ENCODE data around the gene ARID5B.

DNA sequence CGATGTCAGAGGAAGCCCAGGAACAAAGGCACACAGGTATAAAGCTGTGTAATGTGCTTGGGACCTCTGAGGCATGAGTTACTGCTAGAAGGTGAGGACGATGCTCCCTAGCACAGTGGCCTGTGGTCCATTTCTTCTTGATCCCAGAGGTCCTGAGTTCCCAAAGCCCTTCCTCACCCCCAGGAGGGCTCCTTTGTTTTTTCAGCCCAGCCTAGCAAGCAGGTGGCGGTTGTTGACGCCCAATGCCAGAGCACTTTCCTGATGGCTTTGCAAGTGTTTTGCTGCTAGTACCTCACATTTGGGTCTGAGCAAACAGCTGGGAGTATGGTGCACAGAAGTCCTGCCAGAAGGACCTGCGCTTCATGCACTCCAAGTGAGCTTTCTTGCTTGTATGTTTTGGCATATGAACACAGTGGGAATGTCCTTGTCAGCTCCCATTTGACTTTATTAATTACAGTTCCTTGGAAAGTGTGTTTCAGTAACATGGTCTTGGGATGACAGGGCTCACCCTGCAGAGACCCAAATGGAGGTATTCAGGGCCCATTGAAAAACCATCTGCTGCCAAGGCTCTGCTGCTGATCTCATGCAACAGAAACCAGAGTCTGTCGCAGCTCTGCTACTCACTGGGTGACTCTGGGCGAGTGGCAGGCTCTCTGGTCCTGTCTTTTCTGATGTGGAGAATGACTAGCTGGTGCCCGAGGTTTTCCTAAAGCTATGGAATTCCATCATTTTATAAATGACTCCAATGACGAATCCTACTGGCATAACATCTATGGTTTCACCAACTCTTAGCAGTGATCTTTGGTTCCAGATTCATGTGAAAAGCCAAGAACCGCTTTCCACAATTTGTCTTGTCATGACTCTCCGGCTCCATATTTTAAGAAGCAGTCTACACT lies 134.9 kb downstream of the ARID5B start:
- TF ChIP-seq, protein P1, sequence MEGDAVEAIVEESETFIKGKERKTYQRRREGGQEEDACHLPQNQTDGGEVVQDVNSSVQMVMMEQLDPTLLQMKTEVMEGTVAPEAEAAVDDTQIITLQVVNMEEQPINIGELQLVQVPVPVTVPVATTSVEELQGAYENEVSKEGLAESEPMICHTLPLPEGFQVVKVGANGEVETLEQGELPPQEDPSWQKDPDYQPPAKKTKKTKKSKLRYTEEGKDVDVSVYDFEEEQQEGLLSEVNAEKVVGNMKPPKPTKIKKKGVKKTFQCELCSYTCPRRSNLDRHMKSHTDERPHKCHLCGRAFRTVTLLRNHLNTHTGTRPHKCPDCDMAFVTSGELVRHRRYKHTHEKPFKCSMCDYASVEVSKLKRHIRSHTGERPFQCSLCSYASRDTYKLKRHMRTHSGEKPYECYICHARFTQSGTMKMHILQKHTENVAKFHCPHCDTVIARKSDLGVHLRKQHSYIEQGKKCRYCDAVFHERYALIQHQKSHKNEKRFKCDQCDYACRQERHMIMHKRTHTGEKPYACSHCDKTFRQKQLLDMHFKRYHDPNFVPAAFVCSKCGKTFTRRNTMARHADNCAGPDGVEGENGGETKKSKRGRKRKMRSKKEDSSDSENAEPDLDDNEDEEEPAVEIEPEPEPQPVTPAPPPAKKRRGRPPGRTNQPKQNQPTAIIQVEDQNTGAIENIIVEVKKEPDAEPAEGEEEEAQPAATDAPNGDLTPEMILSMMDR (IDR thresholded peaks at IDR 0.05): no peak
- TF ChIP-seq POLR2A (IDR thresholded peaks at IDR 0.05): no peak
